ENCODE data around the gene MFNG. TPM values are rescaled to one million over a fixed set of nuclear protein-coding genes. Genes with fewer than 3 reads are reported as not detected.

MFNG gene
- total RNA-seq, 1 experiment from 2014 or later, result 0.56 TPM

GRCh38 chr22:37501610-37502341 lies 15.6 kb upstream of the MFNG start:
- Mint-ChIP-seq H3K27ac (ENCODE audit: low read depth, unreplicated experiment) (peak overlapping the region; percentile 46), H3K36me3 (ENCODE audit: insufficient read depth, unreplicated experiment) (peaks cover 22% of the 10 kb centered on the region), H3K4me1 (ENCODE audit: insufficient read depth, unreplicated experiment) (peaks cover 28% of the 10 kb centered on the region), H3K4me3 (ENCODE audit: unreplicated experiment) (no peak overlapping the region), H3K9me3 (ENCODE audit: unreplicated experiment) (no peaks in the 10 kb centered on the region), H3K27me3 (ENCODE audit: insufficient read depth, unreplicated experiment) (no peaks in the 10 kb centered on the region)
- CTCF ChIA-PET, result no interaction called here
- DNase-seq (ENCODE audit: unreplicated experiment), result peak; percentile 90
- BruUV-seq (replicated peaks), result no TSS peak
- POLR2A ChIA-PET, result interaction anchor here (0.6 kb wide), 1 partner anchor 178 kb away, joined by 3 read pairs; no protein-coding TSS in a partner anchor
- TF ChIP-seq CTCF (IDR thresholded peaks at IDR 0.05; ENCODE audit: unreplicated experiment), result no peak
- intact Hi-C loops (cut with micrococcal nuclease), result no loop called here

GRCh38 chr22:37500745-37501609 lies 14.8 kb upstream of the MFNG start:
- CTCF ChIA-PET, result interaction anchor here (1.0 kb wide), 1 partner anchor 240 kb away, joined by 3 read pairs; no protein-coding TSS in a partner anchor
- Mint-ChIP-seq H3K27ac (ENCODE audit: low read depth, unreplicated experiment) (peak overlapping the region; percentile 46), H3K36me3 (ENCODE audit: insufficient read depth, unreplicated experiment) (peaks cover 16% of the 10 kb centered on the region), H3K9me3 (ENCODE audit: unreplicated experiment) (no peaks in the 10 kb centered on the region), H3K4me1 (ENCODE audit: insufficient read depth, unreplicated experiment) (peaks cover 28% of the 10 kb centered on the region), H3K4me3 (ENCODE audit: unreplicated experiment) (no peak overlapping the region), H3K27me3 (ENCODE audit: insufficient read depth, unreplicated experiment) (no peaks in the 10 kb centered on the region)
- no peak for TF ChIP-seq CTCF (IDR thresholded peaks at IDR 0.05; ENCODE audit: unreplicated experiment)
- POLR2A ChIA-PET, result no interaction called here
- intact Hi-C loops (cut with micrococcal nuclease), result no loop called here
- no peak for DNase-seq (ENCODE audit: unreplicated experiment)
- BruUV-seq (replicated peaks), result no TSS peak

GRCh38 chr22:37499789-37500540 lies 13.8 kb upstream of the MFNG start:
- BruUV-seq (replicated peaks), result no TSS peak
- peaks cover 8% of the 10 kb centered on the region for H3K36me3 Mint-ChIP-seq (ENCODE audit: insufficient read depth, unreplicated experiment)
- H3K4me3 Mint-ChIP-seq (ENCODE audit: unreplicated experiment), result no peak overlapping the region
- intact Hi-C loops (cut with micrococcal nuclease), result no loop called here
- H3K9me3 Mint-ChIP-seq (ENCODE audit: unreplicated experiment), result no peaks in the 10 kb centered on the region
- POLR2A ChIA-PET, result no interaction called here
- no peak overlapping the region for H3K27ac Mint-ChIP-seq (ENCODE audit: low read depth, unreplicated experiment)
- CTCF ChIA-PET, result interaction anchor here (0.7 to 1.0 kb wide), 2 partner anchors 239 to 269 kb away, joined by 3 read pairs; no protein-coding TSS in a partner anchor
- no peak for DNase-seq (ENCODE audit: unreplicated experiment)
- no peak for TF ChIP-seq CTCF (IDR thresholded peaks at IDR 0.05; ENCODE audit: unreplicated experiment)
- peaks cover 28% of the 10 kb centered on the region for H3K4me1 Mint-ChIP-seq (ENCODE audit: insufficient read depth, unreplicated experiment)
- H3K27me3 Mint-ChIP-seq (ENCODE audit: insufficient read depth, unreplicated experiment), result no peaks in the 10 kb centered on the region

Measured in MCF 10A (cell line).